ENCODE measurements around the gene ATF6.

Gene ATF6

DNA sequence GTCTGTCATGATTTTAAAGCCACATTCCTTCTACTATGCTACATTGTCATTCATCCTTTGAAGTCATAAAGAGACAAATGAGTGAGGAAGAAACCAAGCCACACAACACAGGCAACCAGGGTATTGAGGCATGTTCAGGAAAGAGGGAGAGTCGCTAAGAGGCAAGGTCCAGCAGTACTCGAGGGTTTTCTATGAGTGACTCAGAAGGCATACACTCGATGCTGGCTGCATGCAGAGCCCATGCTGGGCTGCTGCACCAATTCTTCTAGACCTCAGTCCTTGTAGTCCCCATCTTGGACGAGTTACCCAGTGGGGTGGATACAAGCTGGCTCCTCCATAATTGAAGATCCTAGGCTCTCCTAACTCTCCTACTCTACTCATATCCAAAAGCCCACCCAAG lies 199.9 kb downstream of the ATF6 start:
- no peak for DNase-seq (ENCODE audit: extremely low read depth, low read depth)
- TF ChIP-seq, protein P1, sequence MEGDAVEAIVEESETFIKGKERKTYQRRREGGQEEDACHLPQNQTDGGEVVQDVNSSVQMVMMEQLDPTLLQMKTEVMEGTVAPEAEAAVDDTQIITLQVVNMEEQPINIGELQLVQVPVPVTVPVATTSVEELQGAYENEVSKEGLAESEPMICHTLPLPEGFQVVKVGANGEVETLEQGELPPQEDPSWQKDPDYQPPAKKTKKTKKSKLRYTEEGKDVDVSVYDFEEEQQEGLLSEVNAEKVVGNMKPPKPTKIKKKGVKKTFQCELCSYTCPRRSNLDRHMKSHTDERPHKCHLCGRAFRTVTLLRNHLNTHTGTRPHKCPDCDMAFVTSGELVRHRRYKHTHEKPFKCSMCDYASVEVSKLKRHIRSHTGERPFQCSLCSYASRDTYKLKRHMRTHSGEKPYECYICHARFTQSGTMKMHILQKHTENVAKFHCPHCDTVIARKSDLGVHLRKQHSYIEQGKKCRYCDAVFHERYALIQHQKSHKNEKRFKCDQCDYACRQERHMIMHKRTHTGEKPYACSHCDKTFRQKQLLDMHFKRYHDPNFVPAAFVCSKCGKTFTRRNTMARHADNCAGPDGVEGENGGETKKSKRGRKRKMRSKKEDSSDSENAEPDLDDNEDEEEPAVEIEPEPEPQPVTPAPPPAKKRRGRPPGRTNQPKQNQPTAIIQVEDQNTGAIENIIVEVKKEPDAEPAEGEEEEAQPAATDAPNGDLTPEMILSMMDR (IDR thresholded peaks at IDR 0.05; ENCODE audit: low read depth, low read length), result no peak

DNA sequence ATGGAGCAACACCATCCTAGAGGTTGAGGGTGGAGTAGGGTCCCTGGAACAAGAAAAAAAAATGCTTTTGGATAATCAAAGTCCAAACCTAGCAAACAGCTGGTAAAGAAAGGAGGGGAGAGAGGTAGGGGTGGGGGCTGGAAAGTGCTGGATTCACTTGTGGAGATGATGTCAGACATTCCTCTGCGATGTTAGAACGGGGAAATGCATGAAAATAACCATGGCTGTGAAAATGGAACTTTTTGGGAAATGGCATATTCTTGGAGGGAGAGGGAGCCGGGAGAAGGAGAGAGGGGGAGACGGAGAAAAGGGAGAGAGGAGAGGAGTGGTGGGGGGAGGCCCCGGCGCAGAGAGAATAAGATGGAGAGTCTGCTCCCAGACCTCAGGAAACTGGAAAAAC lies 203.9 kb downstream of the ATF6 start:
- TF ChIP-seq, protein P1 (IDR thresholded peaks at IDR 0.05; ENCODE audit: low read depth, low read length), result no peak
- no peak for DNase-seq (ENCODE audit: extremely low read depth, low read depth)

DNA sequence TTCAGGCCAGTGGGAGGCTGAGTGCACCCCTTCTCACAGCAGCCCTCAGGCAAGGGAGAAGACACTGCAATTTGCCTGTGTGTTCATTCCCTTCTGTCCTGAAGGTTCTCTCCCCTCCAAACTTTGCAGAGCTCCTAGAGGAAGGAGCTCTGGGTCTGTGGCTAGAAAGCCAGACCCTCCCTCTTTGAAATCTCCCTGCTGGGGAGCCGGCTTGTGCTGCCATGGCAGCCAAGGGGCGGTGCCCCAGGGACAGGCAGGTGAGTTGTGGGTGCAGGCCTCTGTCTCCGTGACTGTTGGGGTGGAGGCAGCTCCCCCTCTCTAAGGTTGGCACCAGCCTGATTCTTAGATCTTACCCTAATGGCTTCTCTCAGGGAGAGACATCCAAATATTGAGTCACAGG lies 204.5 kb downstream of the ATF6 start:
- no peak for DNase-seq (ENCODE audit: extremely low read depth, low read depth)
- TF ChIP-seq, protein P1 (IDR thresholded peaks at IDR 0.05; ENCODE audit: low read depth, low read length), result no peak

DNA sequence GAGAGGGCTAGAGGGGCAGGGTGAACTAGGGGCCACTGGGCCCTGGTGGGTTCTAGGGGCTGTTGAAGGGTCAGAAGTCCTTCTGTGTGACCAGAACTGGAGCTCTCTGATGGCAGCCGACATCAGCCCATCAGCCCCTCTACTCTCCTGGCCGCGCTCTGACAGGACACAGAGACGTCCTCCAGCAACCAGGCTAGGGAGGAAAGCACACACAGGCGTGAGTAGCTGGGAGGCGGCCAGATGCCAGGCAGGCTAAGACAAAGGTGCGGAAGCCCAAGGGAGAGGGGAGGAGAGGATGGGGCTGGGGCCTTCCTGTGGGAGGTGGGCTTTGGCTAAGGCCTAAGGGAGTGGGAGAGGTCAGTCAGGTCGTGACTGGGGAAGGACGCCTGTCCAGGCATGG lies 206.7 kb downstream of the ATF6 start:
- no peak for DNase-seq (ENCODE audit: extremely low read depth, low read depth)
- TF ChIP-seq, protein P1 (IDR thresholded peaks at IDR 0.05; ENCODE audit: low read depth, low read length), result no peak

DNA sequence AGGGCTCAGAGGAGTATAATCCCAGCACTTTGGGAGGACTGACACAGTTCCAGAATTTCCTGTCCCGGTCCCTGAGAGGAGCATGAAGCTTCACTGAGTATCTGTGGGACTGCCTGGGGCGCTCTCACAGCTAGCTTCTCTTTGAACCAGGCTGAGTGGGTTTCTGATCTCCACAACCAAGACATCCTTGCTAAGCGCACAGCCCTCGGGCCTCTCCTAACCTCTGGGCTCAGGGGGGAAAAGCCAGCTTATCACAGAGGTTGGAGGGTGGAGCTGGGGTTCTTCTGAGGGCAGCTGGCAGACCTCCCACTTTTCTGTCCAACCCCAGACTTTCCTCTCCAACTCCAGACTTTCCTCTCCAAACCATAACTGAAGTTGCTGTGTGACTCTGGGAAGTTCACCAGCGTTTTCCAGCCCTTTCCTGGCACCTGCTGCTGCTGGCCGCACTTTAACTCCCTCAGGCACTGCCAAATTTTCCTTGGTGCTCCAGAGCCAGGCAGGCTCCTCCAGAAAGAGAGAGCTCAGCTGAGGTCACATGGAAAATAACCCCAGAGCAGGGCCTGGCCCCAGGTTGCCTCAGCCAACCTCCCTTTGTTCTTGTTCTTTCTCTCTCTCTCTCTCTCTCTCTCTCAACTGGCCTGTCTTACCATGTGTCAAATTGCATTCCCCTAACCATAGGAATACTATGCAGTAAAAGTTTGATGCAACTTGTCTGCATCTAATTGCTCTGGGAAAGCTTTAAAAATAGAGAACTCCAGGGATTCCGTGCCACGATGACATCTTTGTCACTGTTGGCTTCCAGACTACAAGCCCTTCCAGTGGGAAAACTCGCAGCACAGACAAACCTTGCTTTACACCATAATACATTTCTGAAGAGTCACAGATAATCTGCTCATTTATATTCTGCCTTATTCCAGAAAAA lies 208.1 kb downstream of the ATF6 start:
- DNase-seq (ENCODE audit: extremely low read depth, low read depth), result no peak
- TF ChIP-seq, protein P1 (IDR thresholded peaks at IDR 0.05; ENCODE audit: low read depth, low read length), result no peak

DNA sequence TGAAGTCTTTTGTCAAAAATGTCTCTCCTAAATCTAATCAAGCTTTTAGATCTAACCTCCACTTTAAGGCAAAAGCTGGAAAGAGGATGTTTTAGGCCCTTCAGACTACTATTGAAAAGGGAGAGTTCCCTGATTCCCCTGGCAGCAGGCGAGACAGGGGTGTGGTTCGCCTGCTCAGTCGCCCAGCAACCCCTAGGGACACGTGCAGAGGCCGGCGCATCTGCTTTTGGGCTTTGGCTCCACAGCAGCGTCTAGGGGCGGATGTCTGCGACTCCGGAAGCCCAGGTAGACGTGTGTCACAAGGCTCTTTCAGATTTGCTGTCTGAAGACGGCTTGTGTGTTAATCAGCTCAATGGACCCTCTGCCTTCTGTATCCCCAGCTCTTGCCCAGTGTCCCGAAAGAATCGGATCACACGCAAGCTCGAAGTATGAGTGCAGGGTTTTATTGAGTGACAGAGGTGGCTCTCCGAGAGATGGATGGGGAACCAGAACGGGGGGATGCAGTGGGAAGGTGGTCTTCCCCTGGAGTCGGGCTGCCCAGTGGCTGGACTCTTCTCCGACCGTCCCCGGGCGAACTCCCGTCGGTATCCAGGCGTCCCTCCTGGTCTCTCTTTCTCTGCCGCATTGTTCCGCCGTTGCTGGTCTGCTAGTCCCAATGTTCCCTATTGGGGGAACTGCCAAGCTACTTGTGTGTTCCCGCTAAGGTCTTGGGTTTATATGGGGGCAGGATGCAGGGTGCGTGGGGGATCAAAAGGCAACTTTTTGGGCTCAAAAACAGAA lies 212.1 kb downstream of the ATF6 start:
- no peak for DNase-seq (ENCODE audit: extremely low read depth, low read depth)
- TF ChIP-seq, protein P1 (IDR thresholded peaks at IDR 0.05; ENCODE audit: low read depth, low read length), result no peak

DNA sequence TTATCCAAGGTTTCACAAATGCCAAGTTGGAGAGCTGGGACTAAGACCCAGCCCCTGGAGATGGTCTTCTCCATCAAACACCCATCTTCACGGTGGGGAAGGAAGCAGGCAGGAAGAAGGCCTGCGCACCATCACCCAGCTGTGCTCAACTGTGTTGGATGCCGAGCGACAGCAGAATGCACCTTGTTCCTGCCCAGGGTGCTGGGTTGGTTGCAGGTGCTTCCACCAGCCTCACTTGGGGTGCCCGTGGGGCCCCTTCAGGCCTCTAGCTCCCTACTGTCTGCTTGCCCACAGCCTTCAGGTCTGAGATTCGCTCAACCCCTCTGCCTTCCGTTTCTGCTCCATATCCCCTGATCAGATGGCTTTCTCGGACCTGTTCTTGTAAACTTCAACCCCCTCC lies 215.0 kb downstream of the ATF6 start:
- DNase-seq (ENCODE audit: extremely low read depth, low read depth), result no peak
- TF ChIP-seq, protein P1 (IDR thresholded peaks at IDR 0.05; ENCODE audit: low read depth, low read length), result no peak
